ENCODE measurements around the gene GPR50.

The GPR50 gene

DNA sequence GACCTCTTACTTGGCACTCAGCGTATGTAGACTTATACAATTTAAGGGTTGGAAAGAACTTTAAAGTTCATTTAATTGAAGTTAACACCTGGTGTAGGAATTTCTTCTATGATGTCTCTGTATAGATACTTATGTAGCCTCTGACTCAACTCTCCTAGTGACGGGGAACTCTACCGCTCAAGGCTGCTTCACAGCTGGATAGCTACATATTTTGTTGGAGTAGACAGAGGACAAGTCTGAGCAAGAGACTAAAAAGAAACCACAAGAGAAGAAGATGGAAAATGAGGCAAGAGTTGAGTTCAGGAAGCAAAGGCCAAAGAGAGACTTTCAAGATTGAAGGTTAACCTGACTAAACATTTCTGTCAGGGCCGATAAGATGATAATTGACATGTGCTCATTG is 52.6 kb downstream of the GPR50 start:
- no peak for DNase-seq

Data from RPMI8226 (cell line).